Fibroblast of upper back skin (primary cell): ENCODE measurements around the gene RFC4.
"Not testable (repeated sequence)": the region's sequence is repeated elsewhere in the genome, so short reads cannot be mapped to it uniquely, and the experiment has no call there.

Experiments used
- DNase-seq: peaks from one replicate; pipeline ENCODE4 v3.0.0-alpha.2; 2013

The RFC4 gene

GRCh38 chr3:186806089-186807055, at the start of gene RFC4:
RFC4 (minus strand) TSS chr3:186806482; CDS start chr3:186804713, 1,769 bp downstream.
- peak; percentile 70 for DNase-seq

GRCh38 chr3:186854954-186855353, 48.7 kb upstream of the RFC4 start:
- DNase-seq = no peak

GRCh38 chr3:186854146-186854545, 47.9 kb upstream of the RFC4 start:
- no peak for DNase-seq

- no peak for DNase-seq
These were observed 46.7 kb upstream of the RFC4 start for GRCh38 chr3:186852994-186853393.

- not testable (repeated sequence) for DNase-seq
These were observed 45.6 kb upstream of the RFC4 start for GRCh38 chr3:186851835-186852234.

- DNase-seq = peak; percentile 45
These were observed 43.2 kb upstream of the RFC4 start for GRCh38 chr3:186849374-186849975.

- no peak for DNase-seq
These were observed 41.2 kb upstream of the RFC4 start for GRCh38 chr3:186847437-186847836.

- no peak for DNase-seq
These were observed 39.5 kb upstream of the RFC4 start for GRCh38 chr3:186845756-186846155.

GRCh38 chr3:186844908-186845307, 38.6 kb upstream of the RFC4 start:
- DNase-seq = no peak

- DNase-seq = no peak
These were observed 36.8 kb upstream of the RFC4 start for GRCh38 chr3:186843039-186843432.

GRCh38 chr3:186842426-186843038, 36.2 kb upstream of the RFC4 start, which contains the start of gene ADIPOQ:
ADIPOQ (plus strand) TSS chr3:186842710; CDS start chr3:186853059, 10,349 bp downstream.
- no peak for DNase-seq

GRCh38 chr3:186841620-186842019, 35.3 kb upstream of the RFC4 start:
- no peak for DNase-seq

GRCh38 chr3:186839874-186840641, 33.8 kb upstream of the RFC4 start:
- peak; percentile 55 for DNase-seq

GRCh38 chr3:186832276-186832675, 26.0 kb upstream of the RFC4 start:
- no peak for DNase-seq

GRCh38 chr3:186831798-186832197, 25.5 kb upstream of the RFC4 start:
- no peak for DNase-seq

- no peak for DNase-seq
These were observed 22.1 kb upstream of the RFC4 start for GRCh38 chr3:186828340-186828739.

- DNase-seq = peak; percentile 82
These were observed 20.9 kb upstream of the RFC4 start for GRCh38 chr3:186826976-186827857.

- DNase-seq = no peak
These were observed 20.2 kb upstream of the RFC4 start for GRCh38 chr3:186826410-186826975.

- no peak for DNase-seq
These were observed 19.7 kb upstream of the RFC4 start for GRCh38 chr3:186825872-186826409.

GRCh38 chr3:186825294-186825821, 19.1 kb upstream of the RFC4 start:
- peak; percentile 85 for DNase-seq
